KMS-11 (cell line): ENCODE measurements around the gene ARHGAP42.

ENCODE experiments used
- H2AFZ ChIP-seq: fragments of 200-600 bp; sonication (generic); 2 replicates; pipeline ENCODE4 v1.6.1; 2016; ENCODE audit warnings: antibody characterized with exemption, mixed run types, low read depth
- H3K27ac ChIP-seq: fragments of 200-600 bp; sonication (generic); 2 replicates; pipeline ENCODE4 v1.6.1; 2016; ENCODE audit warnings: mild to moderate bottlenecking, mixed run types
- H3K27me3 ChIP-seq: fragments of 200-600 bp; sonication (generic); 2 replicates; pipeline ENCODE4 v1.6.1; 2017; ENCODE audit warnings: mild to moderate bottlenecking, low read depth, mixed run types, moderate library complexity; ENCODE audit not compliant: insufficient read depth
- H3K36me3 ChIP-seq: fragments of 200-600 bp; sonication (generic); 2 replicates; pipeline ENCODE4 v1.6.1; 2017; ENCODE audit warnings: mild to moderate bottlenecking, mixed run types; ENCODE audit not compliant: insufficient read depth
- H3K4me1 ChIP-seq: fragments of 200-600 bp; sonication (generic); 2 replicates; pipeline ENCODE4 v1.6.1; 2016; ENCODE audit warnings: mild to moderate bottlenecking, low read depth, mixed run types; ENCODE audit not compliant: poor library complexity, severe bottlenecking
- H3K4me2 ChIP-seq: fragments of 200-600 bp; sonication (generic); 2 replicates; pipeline ENCODE4 v1.7.0; 2016; ENCODE audit warnings: mild to moderate bottlenecking, mixed run types
- H3K4me3 ChIP-seq: fragments of 200-600 bp; sonication (generic); IDR thresholded peaks from 2 replicates; pipeline ENCODE4 v1.6.1; 2017; ENCODE audit warnings: low read depth, low read length, mixed read lengths; ENCODE audit not compliant: insufficient read depth
- H3K79me2 ChIP-seq: fragments of 200-600 bp; sonication (generic); 2 replicates; pipeline ENCODE4 v1.6.1; 2016; ENCODE audit warnings: low read depth, mixed run types; ENCODE audit not compliant: insufficient read depth
- H3K9ac ChIP-seq: fragments of 200-600 bp; sonication (generic); 2 replicates; pipeline ENCODE4 v1.6.1; 2016; ENCODE audit warnings: mild to moderate bottlenecking, mixed run types
- H4K20me1 ChIP-seq: fragments of 200-600 bp; sonication (generic); 2 replicates; pipeline ENCODE4 v1.6.1; 2016; ENCODE audit warnings: mild to moderate bottlenecking, mixed run types; ENCODE audit not compliant: insufficient read depth
- CTCF ChIP-seq: fragments of 200-600 bp; sonication (generic); conservative IDR thresholded peaks from 2 replicates; pipeline ENCODE4 v1.6.1; 2017; ENCODE audit warnings: low read depth, mild to moderate bottlenecking, antibody characterized with exemption, low read length, moderate library complexity, mixed read lengths

The ARHGAP42 gene

GRCh38 chr11:100942016-100942415, 254.9 kb downstream of the ARHGAP42 start:
- Histone ChIP-seq H3K4me2 (no peak overlapping the region), H3K4me3 (no peak overlapping the region), H3K79me2 (no peaks in the 10 kb centered on the region), H3K27me3 (no peaks in the 10 kb centered on the region), H3K27ac (no peak overlapping the region), H4K20me1 (no peaks in the 10 kb centered on the region), H3K9ac (no peak overlapping the region), H3K4me1 (no peaks in the 10 kb centered on the region), H2AFZ (no peak overlapping the region), H3K36me3 (no peaks in the 10 kb centered on the region)
- no peak for TF ChIP-seq CTCF

DNA sequence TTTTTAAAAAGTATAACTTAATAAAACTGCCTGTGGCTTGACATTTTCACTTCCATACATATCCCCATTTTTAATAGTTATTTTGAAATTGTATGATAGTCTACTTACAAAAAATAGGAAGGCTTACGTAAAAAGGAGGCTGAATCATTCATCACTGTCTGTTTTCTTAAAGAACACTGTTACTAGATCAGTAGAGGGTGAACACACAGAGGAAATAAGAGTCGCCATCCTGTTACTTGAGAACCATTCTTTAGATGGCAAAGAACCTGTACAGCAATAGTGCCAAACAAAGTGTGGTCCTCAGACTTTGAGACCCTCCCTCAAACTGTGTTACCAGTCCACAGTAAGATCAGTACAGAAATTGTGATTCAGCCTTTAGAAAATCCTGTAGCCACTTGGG, 261.8 kb downstream of the ARHGAP42 start:
- Histone ChIP-seq H3K4me3 (no peak overlapping the region), H3K27ac (no peak overlapping the region), H4K20me1 (no peaks in the 10 kb centered on the region), H3K36me3 (no peaks in the 10 kb centered on the region), H3K9ac (no peak overlapping the region), H3K27me3 (no peaks in the 10 kb centered on the region), H3K79me2 (no peaks in the 10 kb centered on the region), H3K4me2 (no peak overlapping the region), H3K4me1 (no peaks in the 10 kb centered on the region), H2AFZ (no peak overlapping the region)
- TF ChIP-seq CTCF = no peak

GRCh38 chr11:100949443-100949842, 262.4 kb downstream of the ARHGAP42 start:
- no peaks in the 10 kb centered on the region for H4K20me1 ChIP-seq
- TF ChIP-seq CTCF = no peak
- no peaks in the 10 kb centered on the region for H3K27me3 ChIP-seq
- no peak overlapping the region for H3K27ac ChIP-seq
- H3K4me3 ChIP-seq = no peak overlapping the region
- no peak overlapping the region for H3K9ac ChIP-seq
- H3K4me1 ChIP-seq = no peaks in the 10 kb centered on the region
- H3K4me2 ChIP-seq = no peak overlapping the region
- no peaks in the 10 kb centered on the region for H3K79me2 ChIP-seq
- no peaks in the 10 kb centered on the region for H3K36me3 ChIP-seq
- no peak overlapping the region for H2AFZ ChIP-seq

GRCh38 chr11:100955318-100955717, 268.2 kb downstream of the ARHGAP42 start:
- no peaks in the 10 kb centered on the region for H3K36me3 ChIP-seq
- no peaks in the 10 kb centered on the region for H4K20me1 ChIP-seq
- no peak overlapping the region for H3K9ac ChIP-seq
- no peak overlapping the region for H3K4me3 ChIP-seq
- no peaks in the 10 kb centered on the region for H3K79me2 ChIP-seq
- no peaks in the 10 kb centered on the region for H3K4me1 ChIP-seq
- no peaks in the 10 kb centered on the region for H3K27me3 ChIP-seq
- no peak for TF ChIP-seq CTCF
- H3K27ac ChIP-seq = no peak overlapping the region
- no peak overlapping the region for H3K4me2 ChIP-seq
- H2AFZ ChIP-seq = no peak overlapping the region

DNA sequence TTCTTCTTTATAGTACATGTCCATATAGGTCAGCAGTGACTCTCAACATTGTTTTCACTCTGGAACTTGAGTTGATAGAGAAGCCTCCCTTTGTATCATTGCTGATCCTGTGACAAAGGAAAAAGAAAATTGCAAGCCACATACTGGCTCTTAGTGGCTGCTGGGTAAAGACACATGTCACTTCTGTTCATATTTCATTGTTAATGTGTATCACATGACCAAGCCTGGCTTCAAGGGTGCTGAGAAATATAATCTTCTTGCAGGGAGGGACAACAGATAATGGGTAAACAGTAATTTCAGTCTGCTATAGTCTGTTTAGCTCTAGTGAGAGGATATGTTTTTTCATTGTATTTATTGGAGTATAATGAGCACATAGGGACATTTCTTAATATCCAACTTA, 269.3 kb downstream of the ARHGAP42 start:
- Histone ChIP-seq H3K4me2 (no peak overlapping the region), H3K79me2 (no peaks in the 10 kb centered on the region)

More for the DNA sequence above, 269.3 kb downstream of the ARHGAP42 start:
- H3K27ac ChIP-seq = no peak overlapping the region
- H3K4me1 ChIP-seq = no peaks in the 10 kb centered on the region
- no peak overlapping the region for H3K9ac ChIP-seq
- no peaks in the 10 kb centered on the region for H3K27me3 ChIP-seq
- no peaks in the 10 kb centered on the region for H4K20me1 ChIP-seq
- no peak overlapping the region for H3K4me3 ChIP-seq
- H3K36me3 ChIP-seq = no peaks in the 10 kb centered on the region
- no peak for TF ChIP-seq CTCF
- H2AFZ ChIP-seq = no peak overlapping the region
